ENCODE results near the gene NELL2.
A peak's percentile ranks its signal among the peaks of the same experiment; 100 is the strongest.
"Not testable (repeated sequence)": the region's sequence is repeated elsewhere in the genome, so short reads cannot be mapped to it uniquely, and the experiment has no call there.

NELL2 gene

DNA sequence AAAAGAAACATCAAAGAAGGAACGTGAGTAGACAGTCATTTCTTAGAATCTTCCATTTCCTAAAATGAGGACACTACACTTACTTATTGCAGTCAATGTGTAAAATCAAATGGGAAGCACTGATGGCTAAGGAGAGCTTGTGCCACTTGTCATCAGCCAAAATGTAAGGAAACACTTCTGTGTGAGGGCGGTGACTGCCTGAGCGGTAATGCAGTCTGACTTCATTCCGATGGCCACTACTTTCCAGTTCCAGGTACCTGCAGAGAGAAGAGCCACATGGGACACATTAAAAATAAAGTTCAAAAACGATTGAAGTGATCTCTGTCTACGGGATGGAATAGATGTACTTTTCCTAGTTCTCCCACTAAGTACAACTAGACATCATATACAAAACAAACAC is 96.3 kb downstream of the NELL2 start:
- DNase-seq (ENCODE audit: low read depth in 3 of 3): no peak

DNA sequence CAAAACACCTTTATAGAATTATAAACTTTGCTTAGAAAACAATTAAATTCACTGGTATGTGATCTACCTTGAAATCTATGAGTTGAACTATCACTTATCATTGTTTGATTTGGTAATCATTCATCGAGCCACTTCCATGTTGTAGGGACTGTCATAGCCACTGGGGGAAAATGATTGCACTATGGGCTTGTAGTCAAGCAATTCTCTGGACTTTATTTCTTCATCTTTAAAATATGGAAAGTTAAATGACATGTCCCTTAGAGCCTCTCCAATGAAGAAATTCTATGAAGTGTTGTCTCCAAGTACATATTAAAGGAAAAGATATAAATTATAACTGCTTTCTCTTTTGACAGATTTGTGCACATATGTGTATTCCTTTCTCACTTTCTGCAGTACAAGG is 97.3 kb downstream of the NELL2 start:
- no peak for DNase-seq (ENCODE audit: low read depth in 3 of 3)

DNA sequence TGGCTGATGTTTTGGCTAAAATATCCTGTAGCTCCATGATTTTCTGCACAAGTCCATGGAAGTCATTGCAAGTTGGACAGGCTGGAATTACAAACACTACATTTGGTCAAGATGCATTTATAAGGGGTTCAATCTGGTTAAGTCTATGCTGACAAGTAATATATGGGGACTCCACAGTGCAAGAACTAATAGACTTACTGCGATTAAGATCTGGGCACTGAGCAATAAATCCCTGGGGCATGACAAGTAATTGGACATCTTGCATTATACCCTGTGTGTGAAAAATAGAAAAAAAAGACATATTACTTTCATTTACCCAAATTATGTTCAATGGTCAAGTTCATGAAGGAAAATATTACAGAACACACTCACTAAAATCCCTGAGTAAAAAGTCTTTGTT is 99.1 kb downstream of the NELL2 start:
- no peak for DNase-seq (ENCODE audit: low read depth in 3 of 3)

- DNase-seq (ENCODE audit: low read depth in 3 of 3): no peak
Measured at GRCh38 chr12:44775901-44776300, 100.2 kb downstream of the NELL2 start.

DNA sequence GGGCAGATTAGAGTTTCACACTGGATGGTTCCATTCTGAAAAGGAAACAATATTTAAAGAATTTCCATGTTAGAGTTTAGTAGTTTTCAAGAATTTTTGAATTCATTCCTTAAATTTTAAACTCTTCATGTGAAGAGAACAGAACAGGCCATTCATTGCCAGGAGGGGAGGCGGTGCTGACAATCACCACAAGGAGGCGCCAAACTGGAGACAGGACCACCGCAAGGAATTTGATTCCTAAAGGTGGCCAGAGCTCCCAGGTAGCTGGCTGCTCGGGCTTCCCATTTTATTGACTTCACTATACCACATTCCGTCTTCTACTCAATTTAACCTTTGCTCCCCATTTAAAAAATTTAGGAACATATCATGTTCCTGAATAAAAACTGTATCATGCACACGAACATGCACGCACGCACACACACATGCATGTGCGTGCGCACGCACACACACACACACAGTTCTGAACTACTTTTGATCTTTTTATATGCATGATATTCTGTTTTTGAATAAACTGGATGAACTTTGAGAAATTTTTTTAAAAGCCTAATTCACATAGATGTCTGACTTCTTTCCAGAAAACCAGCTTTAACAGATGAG is 101.2 kb downstream of the NELL2 start:
- peak; percentile 15 to 50 (median 46) for DNase-seq (ENCODE audit: low read depth in 3 of 3)

DNA sequence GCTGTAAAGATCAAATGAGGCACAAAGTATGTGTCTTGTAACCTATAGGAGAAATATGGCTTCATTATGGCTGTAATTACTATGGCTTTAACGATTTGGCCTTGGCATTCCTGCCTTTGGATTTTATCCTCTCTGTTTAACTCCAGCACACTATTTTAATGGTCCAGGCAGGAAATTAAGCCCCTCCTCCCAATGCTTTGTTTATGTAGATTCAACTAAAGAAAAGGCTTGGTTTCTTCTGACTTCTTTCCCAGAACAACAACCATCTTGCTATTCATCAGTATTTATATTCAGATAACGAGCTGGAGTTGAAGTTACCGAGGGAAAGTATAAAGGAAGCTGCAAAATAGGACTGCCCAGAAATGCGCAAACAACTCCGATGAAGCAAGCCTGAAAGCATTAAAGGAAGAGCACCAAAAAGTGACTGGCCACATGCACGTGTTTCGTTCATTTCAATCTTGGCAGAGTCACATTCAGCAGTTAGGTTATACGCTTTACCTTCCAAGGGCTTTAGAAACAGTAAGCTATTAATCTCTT is 104.6 kb downstream of the NELL2 start:
- DNase-seq (ENCODE audit: low read depth in 3 of 3): no peak

GRCh38 chr12:44765796-44766195 is 110.3 kb downstream of the NELL2 start:
- DNase-seq (ENCODE audit: low read depth in 3 of 3): no peak

- no peak for DNase-seq (ENCODE audit: low read depth in 3 of 3)
Measured at GRCh38 chr12:44763021-44763420, 113.1 kb downstream of the NELL2 start.

GRCh38 chr12:44759289-44759688 is 116.8 kb downstream of the NELL2 start:
- no peak for DNase-seq (ENCODE audit: low read depth in 3 of 3)

DNA sequence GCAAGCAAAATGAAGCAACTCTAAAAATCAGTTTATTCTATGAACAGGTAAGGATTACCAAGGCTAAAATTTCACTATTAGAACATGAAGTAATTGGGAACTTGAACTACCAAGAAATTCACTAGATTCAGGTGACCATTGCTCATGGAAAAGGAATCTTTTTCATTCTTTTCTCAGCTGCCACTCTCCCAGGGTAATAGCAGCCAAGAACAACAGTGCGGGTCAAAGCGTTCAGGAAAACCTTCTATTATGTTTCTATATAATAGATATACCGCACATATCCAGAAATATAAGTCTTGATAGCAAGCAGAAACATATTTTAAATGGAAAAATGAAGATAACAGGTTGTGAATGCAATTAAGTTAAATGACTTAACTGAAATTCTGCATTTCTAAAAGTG is 125.6 kb downstream of the NELL2 start:
- no peak for DNase-seq (ENCODE audit: low read depth in 3 of 3)

DNA sequence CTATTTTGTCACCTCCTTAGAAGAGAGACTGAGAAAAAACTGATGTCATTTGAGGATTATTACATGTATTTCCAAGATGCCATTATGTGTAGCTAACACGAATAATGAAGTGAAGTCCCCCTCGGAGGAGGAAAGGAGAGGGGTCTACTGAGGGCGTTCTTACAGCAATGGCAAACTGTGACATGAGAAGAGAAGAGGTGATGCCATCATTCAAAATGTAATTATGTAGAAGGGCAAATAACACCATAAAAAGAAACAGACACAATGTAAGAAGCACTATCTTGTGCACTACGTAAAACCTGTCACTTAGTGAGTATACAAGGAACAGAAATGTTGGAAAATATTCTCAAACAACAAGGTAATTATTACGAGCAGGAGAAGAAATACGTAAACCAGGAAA is 126.5 kb downstream of the NELL2 start:
- DNase-seq (ENCODE audit: low read depth in 3 of 3): no peak

DNA sequence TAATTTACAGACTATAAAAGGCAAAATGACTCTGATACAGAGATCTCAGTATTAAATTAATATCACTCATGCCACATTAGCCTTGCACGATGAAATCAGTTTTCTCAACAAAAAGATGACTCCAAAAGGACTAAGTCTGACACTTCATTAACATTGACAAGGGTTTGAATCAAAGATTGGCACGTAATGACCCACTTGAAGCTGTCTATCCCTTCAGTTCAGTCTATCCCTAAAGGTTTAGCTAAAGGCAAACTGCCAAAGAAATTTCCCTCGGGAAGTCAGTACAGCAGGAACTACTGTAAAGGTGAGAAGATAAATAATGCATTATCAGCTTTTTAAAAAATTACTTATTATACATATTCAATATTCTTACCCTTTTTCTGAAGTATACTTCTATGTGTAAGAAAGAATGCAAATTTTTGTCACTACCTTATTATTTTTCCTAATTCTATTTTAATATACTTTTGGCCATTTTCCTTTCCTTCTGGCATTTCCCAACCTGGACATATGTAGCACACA is 127.1 kb downstream of the NELL2 start:
- DNase-seq (ENCODE audit: low read depth in 3 of 3): no peak

GRCh38 chr12:44741292-44741980 is 134.7 kb downstream of the NELL2 start:
- not testable (repeated sequence) for DNase-seq (ENCODE audit: low read depth in 3 of 3)

GRCh38 chr12:44738051-44738450 is 138.1 kb downstream of the NELL2 start:
- DNase-seq (ENCODE audit: low read depth in 3 of 3): no peak

DNA sequence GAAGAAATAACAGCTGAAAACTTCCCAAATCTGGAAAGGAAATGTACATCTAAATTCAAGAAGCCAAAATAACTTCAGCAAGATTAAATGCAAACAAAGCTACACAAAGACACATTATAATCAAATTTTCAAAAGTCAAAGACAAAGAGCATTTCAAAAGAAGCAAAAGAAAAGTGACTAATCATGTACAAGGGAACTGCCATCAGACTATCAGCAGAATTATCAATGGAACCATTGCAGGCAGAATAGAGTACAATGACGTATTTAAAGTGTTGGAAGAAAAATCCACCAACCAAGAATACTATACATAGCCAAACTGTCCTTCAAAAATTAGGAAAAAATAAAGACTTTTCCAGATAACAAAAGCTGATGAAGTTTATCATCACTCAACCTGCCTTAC is 147.5 kb downstream of the NELL2 start:
- no peak for DNase-seq (ENCODE audit: low read depth in 3 of 3)

DNA sequence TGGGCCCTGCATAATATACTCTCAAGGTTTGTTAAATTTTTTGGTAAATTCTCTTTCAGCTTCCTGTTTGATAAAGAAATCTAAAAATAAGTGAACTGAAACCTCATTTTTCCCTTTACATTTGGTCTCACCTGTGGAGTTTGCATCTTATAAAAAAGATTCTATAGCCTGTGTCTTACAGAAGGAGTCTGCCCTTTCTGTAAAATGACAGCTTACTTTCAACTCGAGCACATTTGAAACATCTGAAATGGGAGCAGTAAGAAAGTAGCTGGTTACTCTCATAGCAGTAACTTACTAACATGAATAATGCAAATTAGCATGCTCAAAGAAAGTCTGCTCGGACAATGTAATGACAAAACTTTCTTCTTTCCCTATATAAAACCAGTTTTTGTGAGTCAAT is 155.8 kb downstream of the NELL2 start:
- no peak for DNase-seq (ENCODE audit: low read depth in 3 of 3)

GRCh38 chr12:44717612-44718011 is 158.5 kb downstream of the NELL2 start:
- DNase-seq (ENCODE audit: low read depth in 3 of 3): no peak

GRCh38 chr12:44716711-44717110 is 159.4 kb downstream of the NELL2 start:
- DNase-seq (ENCODE audit: low read depth in 3 of 3): no peak

DNA sequence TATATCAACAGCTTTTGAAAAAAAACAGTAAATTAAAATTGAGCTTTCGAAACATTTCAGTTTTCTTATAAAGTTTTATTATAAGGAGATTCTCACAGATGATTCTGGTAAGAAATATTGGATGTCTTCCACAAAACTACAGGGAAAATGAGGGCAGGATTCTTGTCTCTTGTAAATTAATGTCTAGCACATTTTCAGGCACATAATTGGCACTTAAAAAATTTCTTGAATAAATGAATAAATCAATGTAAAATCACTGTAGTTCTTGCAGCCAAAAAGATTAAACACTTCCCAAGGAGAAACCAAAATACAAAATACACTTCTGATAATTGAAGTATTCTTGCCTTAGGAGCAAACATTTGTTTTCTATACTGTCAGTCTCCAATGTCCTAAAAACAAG is 164.4 kb downstream of the NELL2 start:
- no peak for DNase-seq (ENCODE audit: low read depth in 3 of 3)

DNA sequence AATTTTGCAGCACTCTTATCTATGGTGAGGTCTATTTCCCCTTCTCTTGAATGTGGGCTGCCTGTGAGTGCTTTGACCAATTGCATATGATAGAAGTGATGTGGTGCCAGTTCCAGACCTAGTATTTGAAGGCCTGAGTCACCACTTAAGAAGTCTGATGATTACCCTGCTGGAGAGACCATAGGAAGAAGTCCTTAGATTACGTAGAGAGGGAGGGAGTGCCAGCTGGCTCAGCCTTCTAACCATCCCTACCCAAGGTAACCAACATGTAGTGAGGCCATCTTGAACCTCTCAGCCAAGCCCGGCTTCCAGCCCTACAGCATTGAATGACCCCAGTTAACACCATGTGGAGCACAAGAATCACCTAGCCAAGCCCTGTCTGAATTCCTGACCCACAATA is 166.9 kb downstream of the NELL2 start:
- no peak for DNase-seq (ENCODE audit: low read depth in 3 of 3)

DNA sequence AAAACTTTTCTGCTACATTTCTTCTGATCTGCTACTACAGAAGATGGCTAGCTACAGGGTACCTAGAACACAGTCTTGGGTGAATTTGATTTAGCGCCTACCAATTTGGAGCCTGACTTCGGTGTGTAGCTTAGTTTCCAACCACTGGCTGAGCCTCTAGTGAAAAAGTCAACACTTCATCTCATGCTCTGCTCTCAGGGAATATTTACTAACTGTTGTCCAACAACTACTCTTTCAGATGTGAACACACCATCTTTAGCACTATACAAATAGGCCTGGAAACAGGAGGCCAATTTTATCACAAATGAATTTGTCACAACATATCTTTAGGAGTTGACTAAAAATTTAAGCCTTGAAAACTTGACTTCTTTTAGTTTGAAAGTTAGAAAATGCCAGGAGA is 167.9 kb downstream of the NELL2 start:
- no peak for DNase-seq (ENCODE audit: low read depth in 3 of 3)

DNA sequence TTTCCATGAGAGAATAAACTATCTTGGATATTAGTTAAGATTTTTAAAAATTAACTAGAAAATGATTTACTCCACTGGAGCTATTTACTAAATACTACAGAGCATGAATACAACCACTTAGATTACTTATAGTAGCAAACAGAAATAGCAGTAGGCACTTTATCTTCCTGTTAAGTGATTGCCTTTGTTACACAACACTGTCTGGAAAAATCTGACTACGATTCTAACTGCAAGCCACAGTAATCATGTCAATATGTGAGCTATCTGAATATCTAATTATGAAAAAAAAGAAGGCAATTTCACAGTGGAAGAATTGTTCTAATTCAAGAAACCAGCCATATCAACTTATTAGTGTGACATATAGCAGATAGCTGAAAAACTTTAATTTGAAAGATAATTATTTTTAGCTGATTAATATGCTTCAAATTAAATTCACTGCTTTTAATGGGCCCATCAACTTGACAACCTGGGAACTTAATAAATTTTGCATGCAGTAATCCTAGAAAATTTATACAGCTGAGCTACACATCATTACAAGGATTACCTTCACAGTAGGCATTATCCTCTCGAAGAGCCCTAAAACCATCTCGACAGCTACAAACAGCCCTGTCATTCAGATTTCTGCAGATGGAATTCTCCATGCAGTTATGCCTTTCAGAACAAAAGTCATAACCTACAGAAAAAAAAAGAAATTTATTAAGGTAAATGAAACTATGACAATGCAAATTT is 172.8 kb downstream of the NELL2 start:
- DNase-seq (ENCODE audit: low read depth in 3 of 3): no peak

DNA sequence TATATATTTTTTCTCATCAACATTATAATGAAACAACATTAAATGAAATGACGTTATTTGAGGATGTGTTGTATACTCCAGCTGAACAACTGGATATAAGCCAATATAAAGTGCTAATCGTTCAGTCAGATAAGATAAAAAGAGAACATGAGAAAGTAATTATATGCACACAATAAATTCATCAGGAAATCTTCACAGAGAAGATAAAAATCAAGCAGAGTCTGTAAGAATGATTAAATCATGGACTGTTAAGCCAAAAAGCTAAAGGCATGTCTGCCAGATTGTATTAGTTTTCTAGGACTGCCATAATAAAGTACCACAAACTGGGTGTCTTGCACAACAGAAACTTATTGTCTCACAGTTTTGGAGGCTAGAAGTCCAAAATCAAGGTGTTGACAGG is 178.6 kb downstream of the NELL2 start:
- DNase-seq (ENCODE audit: low read depth in 3 of 3): no peak
